ENCODE results near the gene SPAST. TPM values are rescaled to one million over a fixed set of nuclear protein-coding genes. Genes with fewer than 3 reads are reported as not detected.

SPAST gene
- total and polyA plus RNA-seq, 9 of the 15 experiments (the other 6 are each of a cell fraction or from before 2014, with no cell fraction given) = 7.4 to 37.0 (median 19.0) TPM

DNA sequence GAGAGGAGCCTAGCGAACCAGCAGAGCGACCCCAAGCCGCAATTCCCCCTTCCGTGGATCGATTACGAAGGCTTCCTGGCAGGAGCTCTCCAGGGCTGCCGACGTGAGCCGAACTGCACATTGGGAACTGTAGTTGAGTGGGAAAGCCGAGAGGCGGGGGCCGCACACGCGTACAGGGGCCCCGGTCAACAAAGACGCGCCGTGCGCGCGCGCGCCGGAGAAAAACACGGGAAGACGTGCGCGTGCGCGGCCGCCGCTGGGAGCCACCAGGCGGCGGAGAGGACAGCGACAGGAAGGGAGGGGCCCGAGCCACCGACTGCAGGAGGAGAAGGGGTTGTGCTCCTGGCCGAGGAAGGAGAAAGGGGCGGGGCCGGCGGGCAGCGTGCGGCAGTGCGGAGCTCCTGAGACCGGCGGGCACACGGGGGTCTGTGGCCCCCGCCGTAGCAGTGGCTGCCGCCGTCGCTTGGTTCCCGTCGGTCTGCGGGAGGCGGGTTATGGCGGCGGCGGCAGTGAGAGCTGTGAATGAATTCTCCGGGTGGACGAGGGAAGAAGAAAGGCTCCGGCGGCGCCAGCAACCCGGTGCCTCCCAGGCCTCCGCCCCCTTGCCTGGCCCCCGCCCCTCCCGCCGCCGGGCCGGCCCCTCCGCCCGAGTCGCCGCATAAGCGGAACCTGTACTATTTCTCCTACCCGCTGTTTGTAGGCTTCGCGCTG lies at the start of gene SPAST (continued):
- peak; percentile 84 for TF ChIP-seq NCOA6 (IDR thresholded peaks at IDR 0.05)
- TF ChIP-seq NR2C1 (IDR thresholded peaks at IDR 0.05) = no peak
- TF ChIP-seq NR2C1 (tag; IDR thresholded peaks at IDR 0.05) = peak; percentile 47
- peak in 1 of 2 experiments; percentile 64; a peak in 1 of 4 replicates for TF ChIP-seq NONO (IDR thresholded peaks at IDR 0.05; ENCODE audit: low read depth in 2 of 2, low read length in 1 of 2)
- TF ChIP-seq FOXJ3 (CRISPR knock-in tag; IDR thresholded peaks at IDR 0.05) = no peak
- TF ChIP-seq PHB (CRISPR knock-in tag; IDR thresholded peaks at IDR 0.05) = no peak
- no peak for TF ChIP-seq ZNF354B (CRISPR knock-in tag; IDR thresholded peaks at IDR 0.05)
- TF ChIP-seq ZNF282 (CRISPR knock-in tag; IDR thresholded peaks at IDR 0.05) = no peak
- TF ChIP-seq, protein P1, sequence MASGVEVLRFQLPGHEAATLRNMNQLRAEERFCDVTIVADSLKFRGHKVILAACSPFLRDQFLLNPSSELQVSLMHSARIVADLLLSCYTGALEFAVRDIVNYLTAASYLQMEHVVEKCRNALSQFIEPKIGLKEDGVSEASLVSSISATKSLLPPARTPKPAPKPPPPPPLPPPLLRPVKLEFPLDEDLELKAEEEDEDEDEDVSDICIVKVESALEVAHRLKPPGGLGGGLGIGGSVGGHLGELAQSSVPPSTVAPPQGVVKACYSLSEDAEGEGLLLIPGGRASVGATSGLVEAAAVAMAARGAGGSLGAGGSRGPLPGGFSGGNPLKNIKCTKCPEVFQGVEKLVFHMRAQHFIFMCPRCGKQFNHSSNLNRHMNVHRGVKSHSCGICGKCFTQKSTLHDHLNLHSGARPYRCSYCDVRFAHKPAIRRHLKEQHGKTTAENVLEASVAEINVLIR (CRISPR knock-in tag; IDR thresholded peaks at IDR 0.05) = peak; percentile 64; the same call in 1 of the 2 replicates
- 0 out of 2 replicates have a peak, but pooled peaks have one; percentile 35 for TF ChIP-seq MYNN (IDR thresholded peaks at IDR 0.05)
- no peak for TF ChIP-seq MYNN (CRISPR knock-in tag; IDR thresholded peaks at IDR 0.05)
- TF ChIP-seq MTA3 (IDR thresholded peaks at IDR 0.05; ENCODE audit: borderline replicate concordance) = peak; percentile 20; the same call in 1 of the 2 replicates
- TF ChIP-seq CREB1 (IDR thresholded peaks at IDR 0.05) = peak; percentile 86
- TF ChIP-seq CREB1 (CRISPR knock-in tag; IDR thresholded peaks at IDR 0.05) = peak; percentile 87
- TF ChIP-seq CEBPG (CRISPR knock-in tag; IDR thresholded peaks at IDR 0.05) = 0 out of 2 replicates have a peak, but pooled peaks have one; percentile 24
- no peak for TF ChIP-seq CEBPG (tag; conservative IDR thresholded peaks at IDR 0.05 in 1 of 2, IDR thresholded peaks at IDR 0.05 in 1 of 2)
- TF ChIP-seq ARID1B (IDR thresholded peaks at IDR 0.05) = no peak; the same call in 1 of the 2 replicates
- no peak for TF ChIP-seq POLR3G (IDR thresholded peaks at IDR 0.05; ENCODE audit: extremely low read depth, insufficient read length, insufficient replicate concordance)
- TF ChIP-seq CCNT2 (IDR thresholded peaks at IDR 0.05; ENCODE audit: borderline replicate concordance, extremely low read depth, insufficient read length, low read depth, low read length) = peak; percentile 84
- peak in 1 of 2 experiments; percentile 71; a peak in 2 of 4 replicates for TF ChIP-seq SRF (CRISPR knock-in tag; IDR thresholded peaks at IDR 0.05)
- TF ChIP-seq NFIC (IDR thresholded peaks at IDR 0.05) = no peak
- TF ChIP-seq, protein P2, sequence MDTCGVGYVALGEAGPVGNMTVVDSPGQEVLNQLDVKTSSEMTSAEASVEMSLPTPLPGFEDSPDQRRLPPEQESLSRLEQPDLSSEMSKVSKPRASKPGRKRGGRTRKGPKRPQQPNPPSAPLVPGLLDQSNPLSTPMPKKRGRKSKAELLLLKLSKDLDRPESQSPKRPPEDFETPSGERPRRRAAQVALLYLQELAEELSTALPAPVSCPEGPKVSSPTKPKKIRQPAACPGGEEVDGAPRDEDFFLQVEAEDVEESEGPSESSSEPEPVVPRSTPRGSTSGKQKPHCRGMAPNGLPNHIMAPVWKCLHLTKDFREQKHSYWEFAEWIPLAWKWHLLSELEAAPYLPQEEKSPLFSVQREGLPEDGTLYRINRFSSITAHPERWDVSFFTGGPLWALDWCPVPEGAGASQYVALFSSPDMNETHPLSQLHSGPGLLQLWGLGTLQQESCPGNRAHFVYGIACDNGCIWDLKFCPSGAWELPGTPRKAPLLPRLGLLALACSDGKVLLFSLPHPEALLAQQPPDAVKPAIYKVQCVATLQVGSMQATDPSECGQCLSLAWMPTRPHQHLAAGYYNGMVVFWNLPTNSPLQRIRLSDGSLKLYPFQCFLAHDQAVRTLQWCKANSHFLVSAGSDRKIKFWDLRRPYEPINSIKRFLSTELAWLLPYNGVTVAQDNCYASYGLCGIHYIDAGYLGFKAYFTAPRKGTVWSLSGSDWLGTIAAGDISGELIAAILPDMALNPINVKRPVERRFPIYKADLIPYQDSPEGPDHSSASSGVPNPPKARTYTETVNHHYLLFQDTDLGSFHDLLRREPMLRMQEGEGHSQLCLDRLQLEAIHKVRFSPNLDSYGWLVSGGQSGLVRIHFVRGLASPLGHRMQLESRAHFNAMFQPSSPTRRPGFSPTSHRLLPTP (IDR thresholded peaks at IDR 0.05; ENCODE audit: borderline replicate concordance, extremely low read depth, insufficient read length) = no peak
- TF ChIP-seq ZFP36 (IDR thresholded peaks at IDR 0.05; ENCODE audit: low read depth, low read length, partially characterized antibody) = peak; percentile 4
- TF ChIP-seq ZNF41 (CRISPR knock-in tag; conservative IDR thresholded peaks at IDR 0.05) = no peak
- TF ChIP-seq MIER1 (IDR thresholded peaks at IDR 0.05; ENCODE audit: low read depth) = no peak
- TF ChIP-seq FOXA3 (CRISPR knock-in tag; conservative IDR thresholded peaks at IDR 0.05 in 1 of 2, IDR thresholded peaks at IDR 0.05 in 1 of 2) = peak; percentile 36 to 87; a peak in 3 of 4 replicates
- peak; percentile 87 for TF ChIP-seq RBFOX2 (IDR thresholded peaks at IDR 0.05; ENCODE audit: low read depth, low read length)

Data from K562 (cell line).